Tibial nerve (tissue), 4 donors: ENCODE results near the gene GLG1. TPM values are rescaled to one million over a fixed set of nuclear protein-coding genes. Genes with fewer than 3 reads are reported as not detected.

Experiments
- DNase-seq, 2 donors: peaks; one replicate each; pipeline ENCODE4 v3.0.0-alpha.2; 2019; ENCODE audit warnings: low spot score in 2 of 2
- H3K27ac ChIP-seq, 4 donors: fragments of 200-600 bp; sonication (generic) in 3 of 4; one replicate each; pipeline ENCODE4 v1.5.1; 2017 to 2019; ENCODE audit warnings: mild to moderate bottlenecking in 1 of 4
- H3K27me3 ChIP-seq, 2 donors: fragments of 200-600 bp; sonication (generic) in 1 of 2; one replicate each; pipeline versions ENCODE4 v1.5.1 to v1.6.0; 2017 to 2019
- H3K36me3 ChIP-seq, 3 donors: fragments of 200-600 bp; sonication (generic); one replicate each; pipeline ENCODE4 v1.5.1; 2018 to 2019
- H3K4me1 ChIP-seq, 4 donors: fragments of 200-600 bp; sonication (generic) in 3 of 4; one replicate each; pipeline ENCODE4 v1.5.1; 2017 to 2019
- H3K4me3 ChIP-seq, 4 donors: fragments of 200-600 bp; sonication (generic) in 3 of 4; one replicate each; pipeline ENCODE4 v1.5.1; 2017 to 2019; ENCODE audit warnings: mild to moderate bottlenecking in 1 of 4, moderate library complexity in 1 of 4
- H3K9me3 ChIP-seq, 4 donors: fragments of 200-600 bp; sonication (generic) in 3 of 4; one replicate each; pipeline ENCODE4 v1.5.1; 2017 to 2019
- CTCF ChIP-seq, 5 experiments: fragments of 200-600 bp in 3 of 5; fragments of 450-650 bp in 2 of 5; sonication (generic) in 3 of 5; IDR thresholded peaks; one replicate each; pipeline ENCODE4 v1.5.1; 2016 to 2019; ENCODE audit warnings: antibody characterized with exemption in 5 of 5, mild to moderate bottlenecking in 3 of 5, moderate library complexity in 2 of 5
- EP300 ChIP-seq, 2 donors: sonication (generic); formaldehyde crosslinking; IDR thresholded peaks; one replicate each; pipeline ENCODE4 v1.6.1; 2017; ENCODE audit warnings: antibody characterized with exemption in 2 of 2, mild to moderate bottlenecking in 1 of 2
- POLR2A ChIP-seq, 2 donors: fragments of 450-650 bp; IDR thresholded peaks; one replicate each; pipeline ENCODE4 v1.6.1; 2017; ENCODE audit warnings: antibody characterized with exemption in 2 of 2, mild to moderate bottlenecking in 2 of 2, moderate library complexity in 2 of 2
- WGBS, 2 donors: methylation state at CpG; one replicate each; pipeline ENCODE4 v1.1.5; 2018; 5-methylcytosine and 5-hydroxymethylcytosine counted together
- total RNA-seq, 4 donors: library from RNA; depleted of rRNA; stranded (reverse); fragments of >200 nt; gene quantifications; one replicate each; pipeline ENCODE4 v1.1.0, GENCODE V29; 2016

GLG1 gene
- total RNA-seq, 4 donors from 2014 or later = 161 to 176 (median 170) TPM

GRCh38 chr16:74485916-74486315, 121.0 kb downstream of the GLG1 start:
- TF ChIP-seq EP300 (IDR thresholded peaks at IDR 0.05) = no peak
- TF ChIP-seq CTCF (IDR thresholded peaks at IDR 0.05) = no peak
- no peak for TF ChIP-seq POLR2A (IDR thresholded peaks at IDR 0.05)
- peaks cover 0 to 83% (median 3%) of the 10 kb centered on the region in 3 donors for H3K36me3 ChIP-seq

GRCh38 chr16:74480150-74481029, 126.5 kb downstream of the GLG1 start:
- H3K27ac ChIP-seq = peak overlapping the region; percentile 15 to 79 (median 56)

More at GRCh38 chr16:74485916-74486315, 121.0 kb downstream of the GLG1 start:
- Histone ChIP-seq H3K4me3 (no peak overlapping the region), H3K9me3 (no peaks in the 10 kb centered on the region), H3K27ac (no peak overlapping the region), H3K27me3 (no peaks in the 10 kb centered on the region), H3K4me1 (peaks cover 0 to 2% (median 0%) of the 10 kb centered on the region in 4 donors)
- DNase-seq = no peak
- 70 to 86% methylated on average over 1 of the region's 1 CpG for WGBS, 2 donors

GRCh38 chr16:74477226-74477625, 129.7 kb downstream of the GLG1 start:
- Histone ChIP-seq H3K36me3 (peaks cover 0 to 66% (median 4%) of the 10 kb centered on the region in 3 donors), H3K4me1 (peaks cover 0 to 21% (median 10%) of the 10 kb centered on the region in 4 donors), H3K4me3 (no peak overlapping the region), H3K9me3 (no peaks in the 10 kb centered on the region), H3K27me3 (no peaks in the 10 kb centered on the region), H3K27ac (no peak overlapping the region)
- 87 to 97% methylated on average over 4 of the region's 4 CpGs for WGBS, 2 donors
- no peak for TF ChIP-seq EP300 (IDR thresholded peaks at IDR 0.05)
- DNase-seq = no peak

More at GRCh38 chr16:74480150-74481029, 126.5 kb downstream of the GLG1 start:
- peak; percentile 37 to 63 for DNase-seq
- no peak overlapping the region for H3K4me3 ChIP-seq
- peaks cover 3 to 64% (median 4%) of the 10 kb centered on the region in 3 donors for H3K36me3 ChIP-seq
- H3K4me1 ChIP-seq = peaks cover 0 to 21% (median 10%) of the 10 kb centered on the region in 4 donors
- no peaks in the 10 kb centered on the region for H3K9me3 ChIP-seq
- TF ChIP-seq POLR2A (IDR thresholded peaks at IDR 0.05) (no peak), EP300 (IDR thresholded peaks at IDR 0.05) (no peak), CTCF (IDR thresholded peaks at IDR 0.05) (no peak)
- H3K27me3 ChIP-seq = no peaks in the 10 kb centered on the region
- 45 to 48% methylated on average over 12 of the region's 12 CpGs for WGBS, 2 donors

GRCh38 chr16:74474416-74474815, 132.5 kb downstream of the GLG1 start:
- Histone ChIP-seq H3K27ac (no peak overlapping the region), H3K4me1 (peaks cover 0 to 5% (median 3%) of the 10 kb centered on the region in 4 donors), H3K36me3 (peaks cover 0 to 86% (median 4%) of the 10 kb centered on the region in 3 donors), H3K27me3 (no peaks in the 10 kb centered on the region), H3K9me3 (no peaks in the 10 kb centered on the region), H3K4me3 (no peak overlapping the region)
- 81 to 92% methylated on average over 1 of the region's 1 CpG for WGBS, 2 donors
- no peak for DNase-seq
- TF ChIP-seq EP300 (IDR thresholded peaks at IDR 0.05) (no peak), POLR2A (IDR thresholded peaks at IDR 0.05) (no peak), CTCF (IDR thresholded peaks at IDR 0.05) (no peak)

GRCh38 chr16:74472540-74472939, 134.4 kb downstream of the GLG1 start:
- Histone ChIP-seq H3K27me3 (no peaks in the 10 kb centered on the region), H3K27ac (no peak overlapping the region), H3K4me1 (no peaks in the 10 kb centered on the region), H3K36me3 (peaks cover 4 to 98% (median 4%) of the 10 kb centered on the region in 3 donors), H3K4me3 (no peak overlapping the region), H3K9me3 (no peaks in the 10 kb centered on the region)
- 76 to 78% methylated on average over 3 of the region's 3 CpGs for WGBS, 2 donors
- DNase-seq = no peak
- TF ChIP-seq EP300 (IDR thresholded peaks at IDR 0.05) (no peak), POLR2A (IDR thresholded peaks at IDR 0.05) (no peak), CTCF (IDR thresholded peaks at IDR 0.05) (no peak)
